GM12872 (cell line): ENCODE results near the gene EZH1.

Experiments used
- TF ChIP-seq, protein P1 (sequence below): IDR thresholded peaks from 3 replicates; pipeline ENCODE4 v1.5.1; 2011; ENCODE audit warnings: low read depth, mild to moderate bottlenecking, low read length, moderate library complexity; ENCODE audit not compliant: insufficient read depth

The EZH1 gene

DNA sequence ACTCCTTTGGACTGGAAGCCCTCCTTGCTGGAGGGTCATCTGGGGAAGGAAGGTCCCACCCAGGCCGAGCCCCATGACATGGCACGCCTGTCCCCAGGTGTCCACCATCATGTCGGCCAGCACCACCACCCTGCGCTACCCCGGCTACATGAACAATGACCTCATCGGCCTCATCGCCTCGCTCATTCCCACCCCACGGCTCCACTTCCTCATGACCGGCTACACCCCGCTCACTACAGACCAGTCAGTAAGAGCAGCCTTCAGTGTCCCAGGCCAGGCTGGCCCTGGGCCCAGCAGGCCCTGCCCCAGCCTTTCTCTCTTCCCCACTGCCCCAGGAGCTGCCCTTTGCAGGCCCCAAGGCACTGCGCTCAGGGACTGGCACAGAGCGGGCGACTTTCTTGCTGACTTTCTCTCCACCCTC is 79.2 kb downstream of the EZH1 start:
- TF ChIP-seq, protein P1, sequence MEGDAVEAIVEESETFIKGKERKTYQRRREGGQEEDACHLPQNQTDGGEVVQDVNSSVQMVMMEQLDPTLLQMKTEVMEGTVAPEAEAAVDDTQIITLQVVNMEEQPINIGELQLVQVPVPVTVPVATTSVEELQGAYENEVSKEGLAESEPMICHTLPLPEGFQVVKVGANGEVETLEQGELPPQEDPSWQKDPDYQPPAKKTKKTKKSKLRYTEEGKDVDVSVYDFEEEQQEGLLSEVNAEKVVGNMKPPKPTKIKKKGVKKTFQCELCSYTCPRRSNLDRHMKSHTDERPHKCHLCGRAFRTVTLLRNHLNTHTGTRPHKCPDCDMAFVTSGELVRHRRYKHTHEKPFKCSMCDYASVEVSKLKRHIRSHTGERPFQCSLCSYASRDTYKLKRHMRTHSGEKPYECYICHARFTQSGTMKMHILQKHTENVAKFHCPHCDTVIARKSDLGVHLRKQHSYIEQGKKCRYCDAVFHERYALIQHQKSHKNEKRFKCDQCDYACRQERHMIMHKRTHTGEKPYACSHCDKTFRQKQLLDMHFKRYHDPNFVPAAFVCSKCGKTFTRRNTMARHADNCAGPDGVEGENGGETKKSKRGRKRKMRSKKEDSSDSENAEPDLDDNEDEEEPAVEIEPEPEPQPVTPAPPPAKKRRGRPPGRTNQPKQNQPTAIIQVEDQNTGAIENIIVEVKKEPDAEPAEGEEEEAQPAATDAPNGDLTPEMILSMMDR, result no peak

DNA sequence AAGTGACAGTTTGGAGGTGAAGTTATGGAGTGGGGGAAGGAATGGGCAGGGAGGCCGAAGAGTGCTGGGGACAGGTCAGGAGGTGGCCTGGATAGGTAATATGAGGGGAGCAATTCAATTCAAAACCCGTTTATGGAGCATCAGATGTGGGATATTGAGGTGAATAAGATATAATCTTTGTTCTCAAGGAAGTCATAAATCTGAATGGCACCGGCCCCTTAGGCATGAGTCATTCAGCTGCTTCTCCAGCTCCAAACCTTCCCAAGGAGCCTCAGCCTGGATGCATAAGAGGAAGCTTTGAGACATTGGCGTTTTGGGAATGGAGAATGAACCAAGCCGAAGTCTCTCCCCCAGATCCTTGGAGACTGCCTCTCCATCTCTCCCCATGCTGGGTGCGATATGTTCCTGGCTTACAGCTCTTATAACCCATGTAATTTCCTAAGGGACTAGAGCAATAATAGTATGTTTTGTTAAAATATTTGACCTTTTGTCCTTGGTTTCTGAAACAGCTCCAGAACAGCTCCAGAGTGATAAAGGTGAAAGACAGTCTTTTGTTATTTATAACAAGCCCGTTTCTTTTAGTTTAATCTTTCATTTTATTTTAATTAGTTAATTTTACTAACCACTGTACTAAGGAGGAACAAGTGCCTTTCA is 84.0 kb downstream of the EZH1 start:
- TF ChIP-seq, protein P1, result no peak

DNA sequence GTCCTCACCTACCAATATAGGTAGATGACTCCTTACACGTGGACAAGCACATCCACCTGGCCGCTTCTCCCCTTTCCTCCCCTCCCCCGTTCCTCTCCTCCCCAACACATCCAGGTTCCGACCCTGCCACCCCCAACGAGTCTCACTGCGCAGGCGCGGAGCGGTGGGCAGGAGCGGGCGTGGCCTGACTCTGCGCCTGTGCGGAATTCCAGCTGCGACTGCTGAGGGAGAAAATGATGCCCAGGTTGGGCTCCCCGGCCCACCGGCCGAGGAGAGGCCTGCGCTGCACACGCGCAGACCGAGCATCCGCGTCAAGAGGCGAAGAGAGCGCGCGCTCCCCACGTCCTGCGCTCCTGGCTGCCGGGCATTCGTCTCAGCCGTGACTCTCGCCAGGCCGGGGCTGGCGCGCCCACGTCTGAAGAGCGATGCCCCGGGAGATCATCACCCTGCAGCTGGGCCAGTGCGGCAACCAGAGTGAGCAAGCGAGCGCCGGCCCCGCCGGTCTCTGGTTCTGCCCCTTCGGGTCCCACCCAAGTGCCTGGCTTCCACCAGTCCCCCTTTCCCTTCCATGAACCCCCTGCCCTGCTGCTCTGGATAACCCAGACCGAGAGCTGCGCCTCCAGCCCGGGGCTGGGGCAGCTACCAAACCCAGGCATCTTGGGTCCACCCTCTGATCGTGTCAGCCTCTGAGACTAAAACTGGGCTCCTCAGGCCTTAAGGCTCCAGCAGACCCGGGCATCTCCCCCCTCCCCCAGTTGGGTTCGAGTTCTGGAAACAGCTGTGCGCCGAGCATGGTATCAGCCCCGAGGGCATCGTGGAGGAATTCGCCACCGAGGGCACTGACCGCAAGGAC is 85.5 kb downstream of the EZH1 start, which contains the start of gene TUBG2:
TUBG2 (plus strand) TSS at position 206 of the 853 bp plus-strand sequence; CDS start at position 426, 220 bp downstream.
- TF ChIP-seq, protein P1, result no peak

DNA sequence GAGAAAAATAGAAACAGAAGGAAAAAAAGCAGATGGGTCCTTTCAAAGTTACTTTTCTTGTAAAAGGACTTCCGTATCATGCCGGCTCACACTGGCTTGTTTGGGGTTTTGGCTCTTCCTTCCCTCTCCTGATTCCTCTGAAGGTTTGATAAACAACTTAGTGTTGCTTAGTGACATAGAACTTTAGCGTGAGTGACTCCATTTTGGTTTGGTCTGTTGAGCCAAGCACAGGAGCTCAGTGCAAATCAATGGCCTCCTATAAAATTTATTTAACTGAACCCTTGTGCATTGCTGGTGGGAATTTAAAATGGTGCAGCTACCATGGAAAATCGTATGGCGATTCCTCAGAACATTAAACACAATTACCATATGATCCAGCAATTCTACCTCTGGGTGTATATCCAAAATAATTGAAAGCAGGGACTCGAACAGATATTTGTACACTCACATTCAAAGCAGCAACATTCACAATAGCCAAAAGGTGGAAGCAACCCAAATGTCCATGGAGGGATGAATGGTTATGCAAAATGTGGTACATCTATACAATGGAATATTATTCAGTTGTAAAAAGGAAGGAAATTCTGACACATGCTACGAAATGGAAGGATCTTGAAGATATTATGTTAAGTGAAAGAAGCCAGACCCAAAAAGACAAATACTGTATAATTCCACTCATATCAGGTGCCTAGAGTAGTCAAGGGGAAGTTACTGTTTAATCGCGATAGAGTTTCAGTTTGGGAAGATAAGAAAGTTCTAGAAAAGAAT is 86.8 kb downstream of the EZH1 start:
- TF ChIP-seq, protein P1, result no peak

DNA sequence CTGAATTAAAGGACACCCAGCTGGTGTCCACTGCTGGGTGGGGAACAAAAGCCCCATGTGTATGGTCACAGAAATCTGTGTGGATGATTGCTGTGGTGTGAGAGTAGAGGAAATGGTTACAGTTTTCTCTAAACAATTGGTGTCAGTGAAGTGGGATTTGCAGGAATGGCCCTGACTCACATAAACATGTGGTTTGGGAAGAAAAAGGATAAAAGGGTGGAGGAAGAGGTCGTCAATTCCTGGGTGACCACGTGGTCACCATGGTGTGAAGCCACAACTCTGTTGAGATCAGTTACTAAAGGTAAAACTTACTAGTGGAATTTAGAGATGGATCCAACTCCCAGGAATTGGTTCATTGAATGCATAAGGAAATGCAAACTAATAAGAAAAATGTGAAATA is 89.3 kb downstream of the EZH1 start:
- TF ChIP-seq, protein P1, result no peak

DNA sequence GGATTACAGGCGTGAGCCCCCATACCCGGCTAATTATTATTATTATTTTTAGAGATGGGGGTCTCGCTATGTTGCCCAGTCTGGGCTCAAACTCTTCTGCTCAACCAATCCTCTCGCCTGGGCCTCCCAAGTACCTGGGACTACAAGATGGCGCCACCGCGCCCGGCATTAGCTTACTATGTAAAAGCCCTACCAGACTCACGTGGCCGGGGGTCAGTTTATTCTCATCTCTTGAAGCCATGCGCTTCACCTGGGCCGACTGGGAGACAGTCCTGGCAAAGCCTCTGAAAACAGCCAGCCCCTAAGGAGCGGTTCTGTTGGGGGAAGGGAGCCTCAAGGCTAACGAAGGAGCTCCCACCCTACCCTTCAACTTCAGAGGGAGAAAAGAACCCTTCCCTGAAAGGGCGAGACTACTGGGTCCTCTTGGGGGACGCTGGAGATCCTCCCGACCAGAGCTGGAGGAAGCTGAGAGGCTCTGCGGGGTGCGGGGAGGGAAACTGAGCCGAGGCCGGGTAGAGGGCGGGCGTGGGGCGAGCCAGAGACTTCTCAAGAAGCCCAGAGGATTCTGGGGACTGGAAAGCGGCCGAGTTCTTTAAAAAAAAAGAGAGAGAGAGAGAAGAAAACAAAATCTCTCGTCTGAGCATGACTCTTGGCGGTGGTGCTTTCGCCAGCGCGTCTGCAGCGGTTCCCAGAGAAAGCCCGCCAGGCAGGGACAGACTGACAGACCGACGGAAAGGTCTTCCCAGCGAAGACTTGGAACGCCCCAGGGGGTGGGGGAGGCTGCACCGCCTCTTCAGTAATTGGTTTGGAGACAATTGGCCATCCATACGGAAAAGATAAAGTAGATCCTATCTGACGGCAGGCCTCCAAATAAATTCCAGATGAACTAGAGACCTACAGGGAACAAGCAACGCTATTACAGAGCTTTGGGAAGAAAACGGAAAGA is 91.4 kb downstream of the EZH1 start:
- TF ChIP-seq, protein P1, result no peak
